ENCODE measurements around the gene BLZF1.
A peak's percentile ranks its signal among the peaks of the same experiment; 100 is the strongest.

Gene BLZF1, protein sequence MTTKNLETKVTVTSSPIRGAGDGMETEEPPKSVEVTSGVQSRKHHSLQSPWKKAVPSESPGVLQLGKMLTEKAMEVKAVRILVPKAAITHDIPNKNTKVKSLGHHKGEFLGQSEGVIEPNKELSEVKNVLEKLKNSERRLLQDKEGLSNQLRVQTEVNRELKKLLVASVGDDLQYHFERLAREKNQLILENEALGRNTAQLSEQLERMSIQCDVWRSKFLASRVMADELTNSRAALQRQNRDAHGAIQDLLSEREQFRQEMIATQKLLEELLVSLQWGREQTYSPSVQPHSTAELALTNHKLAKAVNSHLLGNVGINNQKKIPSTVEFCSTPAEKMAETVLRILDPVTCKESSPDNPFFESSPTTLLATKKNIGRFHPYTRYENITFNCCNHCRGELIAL

DNA sequence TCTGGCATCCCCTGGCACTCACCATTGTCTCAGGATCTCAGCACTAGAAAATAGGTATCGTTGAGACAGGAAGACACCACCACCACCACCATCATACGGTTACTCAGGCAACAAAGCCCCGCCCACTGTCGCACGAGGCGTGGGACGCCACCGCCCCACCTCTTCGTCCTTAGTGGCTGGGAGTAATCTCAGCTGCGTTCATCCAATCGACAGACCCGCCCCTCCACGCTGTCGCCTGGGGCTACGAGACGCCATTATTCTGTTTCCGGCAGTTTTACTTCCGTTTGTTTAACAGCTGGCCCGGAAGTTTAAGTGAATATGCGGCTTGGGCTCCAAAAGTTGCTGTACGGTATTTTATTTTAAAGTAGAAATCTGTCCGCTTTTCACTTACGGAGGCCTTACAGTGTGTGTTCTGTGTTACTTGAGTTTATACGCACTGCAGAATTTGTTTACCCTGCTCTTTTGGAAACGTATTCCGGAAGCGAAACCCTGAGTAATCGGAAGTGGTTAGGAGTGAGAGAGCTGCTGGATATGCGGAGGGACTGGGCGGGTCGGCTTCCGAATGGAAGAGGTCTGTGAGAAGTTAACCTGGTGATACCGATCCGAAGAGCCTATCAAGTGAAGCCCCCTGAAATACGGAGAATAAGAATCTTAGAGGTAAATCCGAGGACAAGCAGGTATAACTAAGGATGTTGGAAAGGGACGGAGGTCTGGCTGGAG lies at the start of gene BLZF1, which contains the start of gene NME7:
Gene BLZF1 (plus strand): TSS at position 510 of the 720 bp plus-strand sequence. CDS start 1,328 bp downstream, outside the sequence.
Gene NME7 (minus strand): TSS at position 112 of the 720 bp plus-strand sequence. CDS start 87 bp downstream, at position 25.
- Histone ChIP-seq H3K4me3 (ENCODE audit: low read length in 2 of 2) (peak within 1 kb of the TSS; percentile 90 to 94), H3K4me1 (ENCODE audit: control insufficient read depth, insufficient read depth, low read length) (no peaks in the 10 kb centered on the region), H3K27ac (ENCODE audit: low read length) (peak within 1 kb of the TSS; percentile 91), H3K9ac (ENCODE audit: low read length in 2 of 2) (peak within 1 kb of the TSS; percentile 78 to 84), H3K36me3 (ENCODE audit: control insufficient read depth in 2 of 2, insufficient read depth in 2 of 2, low read length in 2 of 2) (peaks cover 4 to 10% of the 10 kb centered on the region in 2 donors), H3K9me3 (ENCODE audit: control insufficient read depth in 2 of 2, low read length in 2 of 2) (no peaks in the 10 kb centered on the region), H3K27me3 (ENCODE audit: control insufficient read depth in 1 of 2, insufficient read depth in 2 of 2, low read length in 2 of 2) (no peaks in the 10 kb centered on the region)

DNA sequence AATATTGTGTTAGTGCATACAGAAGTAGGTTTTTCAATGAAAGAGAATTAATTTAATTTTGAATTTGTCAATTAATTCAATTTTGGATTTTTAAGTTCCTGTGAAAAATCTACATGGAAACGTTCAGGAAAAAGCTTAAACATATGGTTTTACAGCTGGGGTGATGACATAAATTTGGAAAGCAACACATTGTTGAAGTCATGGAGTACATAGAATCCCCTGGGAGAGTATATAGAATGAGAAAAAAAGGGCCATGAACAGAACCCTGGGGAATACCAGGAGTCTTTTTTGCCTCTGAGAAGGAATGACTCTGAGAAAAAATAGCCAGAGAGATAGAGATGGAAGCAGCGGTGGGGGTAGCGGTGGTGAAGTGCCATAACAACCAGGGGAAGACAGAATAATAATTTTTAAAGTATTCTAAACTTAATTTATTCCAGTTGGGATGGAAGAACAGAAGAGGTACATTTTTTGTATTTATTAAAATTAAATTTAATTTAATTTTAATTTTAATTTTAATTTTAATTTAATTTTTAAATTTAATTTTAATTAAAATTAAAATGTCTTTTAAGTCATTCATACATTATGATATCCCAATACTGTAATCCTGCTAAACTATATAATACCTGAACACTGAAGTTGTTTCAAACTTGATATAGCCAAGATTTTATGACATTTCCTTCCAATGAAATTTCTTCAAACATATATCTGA lies 49.3 kb upstream of the BLZF1 start:
- Histone ChIP-seq H3K27me3 (ENCODE audit: control insufficient read depth in 1 of 2, insufficient read depth in 2 of 2, low read length in 2 of 2) (no peaks in the 10 kb centered on the region), H3K36me3 (ENCODE audit: control insufficient read depth in 2 of 2, insufficient read depth in 2 of 2, low read length in 2 of 2) (peaks cover 0 to 3% of the 10 kb centered on the region in 2 donors), H3K27ac (ENCODE audit: low read length) (no peak overlapping the region), H3K9me3 (ENCODE audit: control insufficient read depth in 2 of 2, low read length in 2 of 2) (no peaks in the 10 kb centered on the region), H3K9ac (ENCODE audit: low read length in 2 of 2) (no peak overlapping the region), H3K4me1 (ENCODE audit: control insufficient read depth, insufficient read depth, low read length) (no peaks in the 10 kb centered on the region), H3K4me3 (ENCODE audit: low read length in 2 of 2) (no peak overlapping the region)

DNA sequence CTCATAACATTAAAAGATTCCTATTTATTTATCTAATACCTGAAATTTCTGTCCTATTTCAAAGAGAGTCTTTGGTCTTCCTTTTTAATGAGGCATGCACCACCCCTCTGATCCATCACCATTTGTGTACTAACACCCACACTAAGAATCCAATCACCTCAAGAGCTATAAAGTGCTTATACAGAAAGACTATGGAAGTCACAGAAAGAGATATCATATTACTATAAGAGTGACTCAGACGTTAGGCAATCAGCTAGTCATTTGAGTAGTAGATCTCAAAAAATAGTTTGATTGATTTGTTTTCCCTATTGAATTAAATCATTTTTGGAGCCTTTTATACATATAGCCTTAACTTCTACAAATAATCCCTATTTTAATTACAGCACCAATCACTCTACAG lies 46.5 kb upstream of the BLZF1 start:
- H3K4me3 ChIP-seq (ENCODE audit: low read length in 2 of 2): no peak overlapping the region
- H3K4me1 ChIP-seq (ENCODE audit: control insufficient read depth, insufficient read depth, low read length): no peaks in the 10 kb centered on the region
- H3K27ac ChIP-seq (ENCODE audit: low read length): no peak overlapping the region
- no peaks in the 10 kb centered on the region for H3K9me3 ChIP-seq (ENCODE audit: control insufficient read depth in 2 of 2, low read length in 2 of 2)
- no peak overlapping the region for H3K9ac ChIP-seq (ENCODE audit: low read length in 2 of 2)
- no peaks in the 10 kb centered on the region for H3K27me3 ChIP-seq (ENCODE audit: control insufficient read depth in 1 of 2, insufficient read depth in 2 of 2, low read length in 2 of 2)
- H3K36me3 ChIP-seq (ENCODE audit: control insufficient read depth in 2 of 2, insufficient read depth in 2 of 2, low read length in 2 of 2): peaks cover 0 to under 1% of the 10 kb centered on the region in 2 donors

DNA sequence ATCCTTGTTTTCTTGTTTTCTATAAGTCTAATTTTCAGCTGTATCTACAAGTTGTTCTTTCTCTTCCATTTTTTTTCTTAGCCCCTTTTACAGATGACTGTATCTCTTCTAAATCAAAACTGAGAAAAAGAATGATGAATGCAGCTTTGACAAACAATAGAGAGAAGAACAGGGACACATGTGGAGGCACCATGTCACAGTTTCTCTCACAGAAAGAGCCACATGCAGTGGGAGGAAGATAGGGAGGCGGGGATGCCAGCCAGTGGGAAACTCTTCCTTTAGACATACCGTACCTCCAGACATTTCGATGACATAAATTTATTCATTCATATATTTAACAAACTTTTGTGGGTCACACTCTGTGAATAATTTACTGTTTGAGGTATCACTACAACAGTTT lies 45.9 kb upstream of the BLZF1 start:
- no peak overlapping the region for H3K4me3 ChIP-seq (ENCODE audit: low read length in 2 of 2)
- H3K27ac ChIP-seq (ENCODE audit: low read length): no peak overlapping the region
- no peaks in the 10 kb centered on the region for H3K36me3 ChIP-seq (ENCODE audit: control insufficient read depth in 2 of 2, insufficient read depth in 2 of 2, low read length in 2 of 2)
- no peaks in the 10 kb centered on the region for H3K27me3 ChIP-seq (ENCODE audit: control insufficient read depth in 1 of 2, insufficient read depth in 2 of 2, low read length in 2 of 2)
- no peaks in the 10 kb centered on the region for H3K9me3 ChIP-seq (ENCODE audit: control insufficient read depth in 2 of 2, low read length in 2 of 2)
- no peak overlapping the region for H3K9ac ChIP-seq (ENCODE audit: low read length in 2 of 2)
- no peaks in the 10 kb centered on the region for H3K4me1 ChIP-seq (ENCODE audit: control insufficient read depth, insufficient read depth, low read length)

DNA sequence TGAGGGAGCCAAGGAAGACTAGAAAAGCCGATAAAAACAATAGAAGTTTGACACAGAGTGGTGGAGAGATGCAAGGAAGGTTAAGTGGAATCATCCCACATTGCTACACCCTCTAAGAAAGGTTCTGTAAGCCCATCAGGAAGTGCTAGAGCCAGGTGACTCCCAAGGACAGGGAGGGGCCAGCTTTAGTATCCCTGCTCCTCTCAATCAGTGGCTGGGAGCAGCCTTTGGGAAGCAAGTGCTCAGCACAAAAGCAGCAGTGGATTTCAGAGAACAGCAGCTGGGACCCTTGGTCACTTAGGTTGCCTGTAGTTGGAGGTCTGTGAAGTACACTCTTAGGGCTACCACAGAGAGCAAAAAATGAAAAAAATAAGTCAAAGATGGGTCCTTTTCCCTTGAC lies 42.9 kb upstream of the BLZF1 start:
- Histone ChIP-seq H3K27me3 (ENCODE audit: control insufficient read depth in 1 of 2, insufficient read depth in 2 of 2, low read length in 2 of 2) (no peaks in the 10 kb centered on the region), H3K4me1 (ENCODE audit: control insufficient read depth, insufficient read depth, low read length) (no peaks in the 10 kb centered on the region), H3K36me3 (ENCODE audit: control insufficient read depth in 2 of 2, insufficient read depth in 2 of 2, low read length in 2 of 2) (no peaks in the 10 kb centered on the region), H3K27ac (ENCODE audit: low read length) (no peak overlapping the region), H3K4me3 (ENCODE audit: low read length in 2 of 2) (no peak overlapping the region), H3K9ac (ENCODE audit: low read length in 2 of 2) (no peak overlapping the region), H3K9me3 (ENCODE audit: control insufficient read depth in 2 of 2, low read length in 2 of 2) (no peaks in the 10 kb centered on the region)

DNA sequence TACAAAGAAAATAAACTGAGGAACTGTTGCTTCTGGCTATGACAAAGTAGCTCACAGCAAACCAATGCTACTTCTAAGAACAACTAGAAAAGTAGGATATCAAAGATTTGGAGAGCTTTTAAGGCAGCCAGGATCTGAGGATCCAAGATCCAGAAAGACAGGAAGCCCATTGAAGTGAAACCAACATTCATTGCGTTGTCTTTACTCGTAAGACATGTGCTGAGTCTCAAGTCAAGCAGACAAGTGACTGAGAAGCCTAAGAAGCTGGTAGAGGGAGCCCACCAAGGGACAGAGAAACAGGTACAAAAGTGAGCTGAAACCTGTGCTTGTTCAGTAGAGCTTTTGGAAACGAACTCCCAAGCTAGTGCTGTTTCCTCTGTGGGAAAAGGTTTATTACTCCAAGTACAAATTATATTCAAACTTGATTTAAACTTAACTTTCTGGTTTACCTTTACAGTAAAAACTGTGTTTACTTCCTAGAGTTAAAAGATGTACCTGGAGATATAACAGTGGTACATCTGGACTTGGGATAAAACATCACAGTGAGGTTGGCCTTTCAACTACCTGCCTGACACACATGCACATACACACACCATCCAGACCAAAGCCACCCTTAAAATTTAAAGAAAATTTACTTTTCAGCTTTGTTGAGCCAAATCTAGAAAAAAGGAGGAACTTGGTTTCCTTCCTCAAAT lies 41.6 kb upstream of the BLZF1 start:
- H3K27me3 ChIP-seq (ENCODE audit: control insufficient read depth in 1 of 2, insufficient read depth in 2 of 2, low read length in 2 of 2): no peaks in the 10 kb centered on the region
- no peaks in the 10 kb centered on the region for H3K9me3 ChIP-seq (ENCODE audit: control insufficient read depth in 2 of 2, low read length in 2 of 2)
- H3K27ac ChIP-seq (ENCODE audit: low read length): no peak overlapping the region
- no peak overlapping the region for H3K9ac ChIP-seq (ENCODE audit: low read length in 2 of 2)
- no peaks in the 10 kb centered on the region for H3K36me3 ChIP-seq (ENCODE audit: control insufficient read depth in 2 of 2, insufficient read depth in 2 of 2, low read length in 2 of 2)
- H3K4me1 ChIP-seq (ENCODE audit: control insufficient read depth, insufficient read depth, low read length): no peaks in the 10 kb centered on the region
- no peak overlapping the region for H3K4me3 ChIP-seq (ENCODE audit: low read length in 2 of 2)

DNA sequence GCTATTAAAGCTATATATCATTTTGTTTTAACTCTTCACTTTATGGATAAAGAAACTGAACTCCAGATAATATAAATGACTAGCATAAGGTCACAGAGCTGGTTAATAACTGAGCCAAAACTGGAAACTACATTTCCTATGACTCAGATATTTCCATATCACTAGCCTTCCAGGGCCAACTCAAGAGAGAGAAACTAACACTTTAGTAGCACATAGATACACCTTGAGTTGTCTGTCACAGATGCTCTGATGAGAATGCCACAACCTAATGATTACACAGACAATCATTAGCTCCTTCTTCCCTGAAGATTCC lies 41.1 kb upstream of the BLZF1 start:
- Histone ChIP-seq H3K27me3 (ENCODE audit: control insufficient read depth in 1 of 2, insufficient read depth in 2 of 2, low read length in 2 of 2) (no peaks in the 10 kb centered on the region), H3K9ac (ENCODE audit: low read length in 2 of 2) (no peak overlapping the region), H3K36me3 (ENCODE audit: control insufficient read depth in 2 of 2, insufficient read depth in 2 of 2, low read length in 2 of 2) (no peaks in the 10 kb centered on the region), H3K4me3 (ENCODE audit: low read length in 2 of 2) (no peak overlapping the region), H3K4me1 (ENCODE audit: control insufficient read depth, insufficient read depth, low read length) (no peaks in the 10 kb centered on the region), H3K27ac (ENCODE audit: low read length) (no peak overlapping the region), H3K9me3 (ENCODE audit: control insufficient read depth in 2 of 2, low read length in 2 of 2) (no peaks in the 10 kb centered on the region)

DNA sequence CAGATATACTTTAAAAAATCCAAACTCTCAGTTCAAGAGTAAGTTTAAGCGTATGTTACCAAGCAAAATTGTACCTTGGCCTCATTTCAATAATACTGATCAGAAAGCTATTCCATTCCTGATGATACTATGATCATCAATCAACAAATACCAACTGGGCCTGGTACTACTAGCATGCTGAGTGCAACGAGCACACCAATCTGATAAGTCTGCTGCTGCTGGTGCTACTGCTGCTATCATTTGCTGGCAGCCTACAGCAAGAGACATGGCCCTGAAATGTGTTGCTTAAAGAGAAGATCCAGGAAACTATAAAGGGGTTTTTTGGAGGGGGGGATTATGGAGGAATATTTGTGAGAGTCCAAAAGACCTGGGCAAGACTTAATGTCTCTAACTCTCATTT lies 40.1 kb upstream of the BLZF1 start:
- no peak overlapping the region for H3K4me3 ChIP-seq (ENCODE audit: low read length in 2 of 2)
- no peak overlapping the region for H3K9ac ChIP-seq (ENCODE audit: low read length in 2 of 2)
- no peak overlapping the region for H3K27ac ChIP-seq (ENCODE audit: low read length)
- no peaks in the 10 kb centered on the region for H3K36me3 ChIP-seq (ENCODE audit: control insufficient read depth in 2 of 2, insufficient read depth in 2 of 2, low read length in 2 of 2)
- no peaks in the 10 kb centered on the region for H3K4me1 ChIP-seq (ENCODE audit: control insufficient read depth, insufficient read depth, low read length)
- no peaks in the 10 kb centered on the region for H3K27me3 ChIP-seq (ENCODE audit: control insufficient read depth in 1 of 2, insufficient read depth in 2 of 2, low read length in 2 of 2)
- no peaks in the 10 kb centered on the region for H3K9me3 ChIP-seq (ENCODE audit: control insufficient read depth in 2 of 2, low read length in 2 of 2)

DNA sequence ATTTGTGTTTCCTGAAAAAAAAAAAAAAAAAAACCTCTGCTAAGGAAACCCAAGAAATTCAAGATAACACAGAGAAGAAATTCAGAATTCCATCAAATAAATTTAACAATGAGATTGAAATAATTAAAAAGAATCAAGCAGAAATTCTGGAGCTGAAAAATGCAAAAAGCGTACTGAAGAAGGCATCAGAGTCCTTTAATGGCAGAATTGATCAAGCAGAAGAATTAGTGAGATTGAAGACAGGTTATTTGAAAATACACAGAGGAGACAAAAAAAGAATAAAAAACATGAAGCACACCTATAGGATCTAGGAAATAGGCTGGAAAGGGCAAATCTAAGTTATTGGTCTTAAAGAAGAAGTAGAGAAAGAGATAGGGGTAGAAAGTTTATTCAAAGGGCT lies 38.6 kb upstream of the BLZF1 start:
- no peak overlapping the region for H3K4me3 ChIP-seq (ENCODE audit: low read length in 2 of 2)
- no peak overlapping the region for H3K27ac ChIP-seq (ENCODE audit: low read length)
- H3K9me3 ChIP-seq (ENCODE audit: control insufficient read depth in 2 of 2, low read length in 2 of 2): no peaks in the 10 kb centered on the region
- H3K27me3 ChIP-seq (ENCODE audit: control insufficient read depth in 1 of 2, insufficient read depth in 2 of 2, low read length in 2 of 2): no peaks in the 10 kb centered on the region
- H3K36me3 ChIP-seq (ENCODE audit: control insufficient read depth in 2 of 2, insufficient read depth in 2 of 2, low read length in 2 of 2): no peaks in the 10 kb centered on the region
- no peak overlapping the region for H3K9ac ChIP-seq (ENCODE audit: low read length in 2 of 2)
- H3K4me1 ChIP-seq (ENCODE audit: control insufficient read depth, insufficient read depth, low read length): no peaks in the 10 kb centered on the region

DNA sequence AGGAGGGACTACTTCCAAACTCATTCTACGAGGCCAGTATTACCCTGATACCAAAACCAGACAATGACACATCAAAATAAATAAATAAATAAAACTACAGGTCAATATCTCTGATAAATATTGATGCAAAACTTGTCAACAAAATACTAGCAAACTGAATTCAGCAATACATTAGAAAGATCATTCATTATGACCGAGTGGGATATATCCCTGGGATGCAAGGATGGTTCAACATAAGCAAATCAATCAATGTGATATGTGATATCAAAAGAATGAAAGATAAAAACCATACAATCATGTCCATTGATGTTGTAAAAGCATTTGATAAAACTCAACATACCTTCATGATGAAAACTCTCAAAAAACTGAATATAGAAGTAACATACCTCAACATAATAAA lies 37.1 kb upstream of the BLZF1 start:
- no peaks in the 10 kb centered on the region for H3K9me3 ChIP-seq (ENCODE audit: control insufficient read depth in 2 of 2, low read length in 2 of 2)
- H3K36me3 ChIP-seq (ENCODE audit: control insufficient read depth in 2 of 2, insufficient read depth in 2 of 2, low read length in 2 of 2): no peaks in the 10 kb centered on the region
- H3K27me3 ChIP-seq (ENCODE audit: control insufficient read depth in 1 of 2, insufficient read depth in 2 of 2, low read length in 2 of 2): no peaks in the 10 kb centered on the region
- H3K4me1 ChIP-seq (ENCODE audit: control insufficient read depth, insufficient read depth, low read length): no peaks in the 10 kb centered on the region
- H3K9ac ChIP-seq (ENCODE audit: low read length in 2 of 2): no peak overlapping the region
- no peak overlapping the region for H3K27ac ChIP-seq (ENCODE audit: low read length)
- H3K4me3 ChIP-seq (ENCODE audit: low read length in 2 of 2): no peak overlapping the region

Measured in stomach smooth muscle (tissue), 2 donors.